Panc1 (cell line): ENCODE results near the gene KLF18.

Source experiments
- POLR2AphosphoS5 ChIP-seq: IDR thresholded peaks from 2 replicates; pipeline ENCODE4 v1.6.1; 2012; ENCODE audit warnings: mild to moderate bottlenecking, low read depth, low read length, moderate library complexity
- SIN3A ChIP-seq: IDR thresholded peaks from 2 replicates; pipeline ENCODE4 v1.6.1; 2012; ENCODE audit warnings: low read depth, mild to moderate bottlenecking, low read length, moderate library complexity, borderline replicate concordance; ENCODE audit not compliant: insufficient read depth
- TCF7L2 ChIP-seq: IDR thresholded peaks from 2 replicates; pipeline ENCODE4 v1.6.1; 2011; ENCODE audit warnings: mild to moderate bottlenecking, low read depth, low read length, inconsistent platforms
- TF ChIP-seq, protein P1 (sequence below), 2 experiments: IDR thresholded peaks; 2 replicates each; pipeline ENCODE4 v1.6.1; 2011 to 2012; ENCODE audit warnings: low read depth in 2 of 2, control low read depth in 1 of 2, low read length in 1 of 2, mild to moderate bottlenecking in 1 of 2, moderate library complexity in 1 of 2; ENCODE audit not compliant: insufficient read depth in 1 of 2
- TF ChIP-seq, protein P2 (sequence below): fragments of 450-650 bp; IDR thresholded peaks from 2 replicates; pipeline ENCODE4 v1.5.1; 2017; ENCODE audit warnings: mild to moderate bottlenecking

DNA sequence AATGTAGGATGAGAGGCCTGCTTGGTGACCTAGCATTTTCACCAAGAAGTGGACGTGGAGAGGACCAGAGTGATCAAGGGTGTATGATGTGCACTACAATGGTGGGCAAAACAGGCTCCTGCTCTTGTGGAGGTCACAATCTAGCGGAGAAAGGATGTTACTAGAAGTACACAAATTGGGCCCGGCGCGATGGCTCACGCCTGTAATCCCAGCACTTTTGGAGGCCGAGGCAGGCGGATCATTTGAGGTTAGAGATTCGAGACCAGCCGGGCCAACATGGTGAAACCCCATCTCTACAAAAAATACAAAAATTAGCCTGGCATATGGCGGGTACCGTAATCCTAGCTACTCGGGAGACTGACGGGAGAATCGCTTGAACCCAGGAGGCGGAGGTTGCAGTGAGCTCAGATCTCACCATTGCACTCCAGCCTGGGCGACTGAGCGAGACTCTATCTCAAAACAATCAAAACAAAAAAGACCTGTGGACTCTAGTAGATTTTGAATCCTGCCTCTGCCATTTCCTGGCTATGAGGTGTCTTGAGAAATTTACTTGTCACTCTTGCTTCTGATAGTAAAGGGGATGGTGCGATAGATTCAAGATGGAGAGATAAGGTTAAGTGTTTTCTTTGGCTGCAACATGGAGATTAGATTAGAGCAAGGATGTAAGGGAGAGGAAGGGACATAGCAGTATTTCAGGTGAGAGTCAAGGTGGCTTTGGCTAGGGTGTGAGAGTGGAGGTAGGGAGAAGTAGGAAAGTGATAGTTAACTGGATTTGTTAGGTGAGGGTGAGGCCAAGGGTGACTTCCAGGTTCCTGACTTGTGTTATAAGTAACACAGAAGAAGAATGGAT lies 7.1 kb downstream of the KLF18 start:
- TF ChIP-seq, protein P1, sequence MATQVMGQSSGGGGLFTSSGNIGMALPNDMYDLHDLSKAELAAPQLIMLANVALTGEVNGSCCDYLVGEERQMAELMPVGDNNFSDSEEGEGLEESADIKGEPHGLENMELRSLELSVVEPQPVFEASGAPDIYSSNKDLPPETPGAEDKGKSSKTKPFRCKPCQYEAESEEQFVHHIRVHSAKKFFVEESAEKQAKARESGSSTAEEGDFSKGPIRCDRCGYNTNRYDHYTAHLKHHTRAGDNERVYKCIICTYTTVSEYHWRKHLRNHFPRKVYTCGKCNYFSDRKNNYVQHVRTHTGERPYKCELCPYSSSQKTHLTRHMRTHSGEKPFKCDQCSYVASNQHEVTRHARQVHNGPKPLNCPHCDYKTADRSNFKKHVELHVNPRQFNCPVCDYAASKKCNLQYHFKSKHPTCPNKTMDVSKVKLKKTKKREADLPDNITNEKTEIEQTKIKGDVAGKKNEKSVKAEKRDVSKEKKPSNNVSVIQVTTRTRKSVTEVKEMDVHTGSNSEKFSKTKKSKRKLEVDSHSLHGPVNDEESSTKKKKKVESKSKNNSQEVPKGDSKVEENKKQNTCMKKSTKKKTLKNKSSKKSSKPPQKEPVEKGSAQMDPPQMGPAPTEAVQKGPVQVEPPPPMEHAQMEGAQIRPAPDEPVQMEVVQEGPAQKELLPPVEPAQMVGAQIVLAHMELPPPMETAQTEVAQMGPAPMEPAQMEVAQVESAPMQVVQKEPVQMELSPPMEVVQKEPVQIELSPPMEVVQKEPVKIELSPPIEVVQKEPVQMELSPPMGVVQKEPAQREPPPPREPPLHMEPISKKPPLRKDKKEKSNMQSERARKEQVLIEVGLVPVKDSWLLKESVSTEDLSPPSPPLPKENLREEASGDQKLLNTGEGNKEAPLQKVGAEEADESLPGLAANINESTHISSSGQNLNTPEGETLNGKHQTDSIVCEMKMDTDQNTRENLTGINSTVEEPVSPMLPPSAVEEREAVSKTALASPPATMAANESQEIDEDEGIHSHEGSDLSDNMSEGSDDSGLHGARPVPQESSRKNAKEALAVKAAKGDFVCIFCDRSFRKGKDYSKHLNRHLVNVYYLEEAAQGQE (IDR thresholded peaks at IDR 0.05; ENCODE audit: insufficient read depth in 1 of 2, low read depth in 2 of 2, low read length in 1 of 2), result no peak
- TF ChIP-seq POLR2AphosphoS5 (no peak), TCF7L2 (no peak), SIN3A (no peak)
- TF ChIP-seq, protein P2, sequence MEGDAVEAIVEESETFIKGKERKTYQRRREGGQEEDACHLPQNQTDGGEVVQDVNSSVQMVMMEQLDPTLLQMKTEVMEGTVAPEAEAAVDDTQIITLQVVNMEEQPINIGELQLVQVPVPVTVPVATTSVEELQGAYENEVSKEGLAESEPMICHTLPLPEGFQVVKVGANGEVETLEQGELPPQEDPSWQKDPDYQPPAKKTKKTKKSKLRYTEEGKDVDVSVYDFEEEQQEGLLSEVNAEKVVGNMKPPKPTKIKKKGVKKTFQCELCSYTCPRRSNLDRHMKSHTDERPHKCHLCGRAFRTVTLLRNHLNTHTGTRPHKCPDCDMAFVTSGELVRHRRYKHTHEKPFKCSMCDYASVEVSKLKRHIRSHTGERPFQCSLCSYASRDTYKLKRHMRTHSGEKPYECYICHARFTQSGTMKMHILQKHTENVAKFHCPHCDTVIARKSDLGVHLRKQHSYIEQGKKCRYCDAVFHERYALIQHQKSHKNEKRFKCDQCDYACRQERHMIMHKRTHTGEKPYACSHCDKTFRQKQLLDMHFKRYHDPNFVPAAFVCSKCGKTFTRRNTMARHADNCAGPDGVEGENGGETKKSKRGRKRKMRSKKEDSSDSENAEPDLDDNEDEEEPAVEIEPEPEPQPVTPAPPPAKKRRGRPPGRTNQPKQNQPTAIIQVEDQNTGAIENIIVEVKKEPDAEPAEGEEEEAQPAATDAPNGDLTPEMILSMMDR, result no peak
